Upper lobe of left lung (tissue), 6 donors: ENCODE data around the gene KRTAP5-7. TPM values are rescaled to one million over a fixed set of nuclear protein-coding genes. Genes with fewer than 3 reads are reported as not detected.
A peak's percentile ranks its signal among the peaks of the same experiment; 100 is the strongest.
"Not testable (repeated sequence)": the region's sequence is repeated elsewhere in the genome, so short reads cannot be mapped to it uniquely, and the experiment has no call there.

ENCODE experiments used
- ATAC-seq, 2 donors: fragments of 200-7000 bp; cut with Tn5 transposase; one replicate each; pipeline ENCODE4 v1.9.1; 2022; ENCODE audit warnings: mild to moderate bottlenecking in 2 of 2, moderate library complexity in 2 of 2; ENCODE audit not compliant: low FRiP score in 2 of 2
- DNase-seq, 2 donors: peaks; one replicate each; pipeline ENCODE4 v3.0.0-alpha.2; 2019 to 2020
- H3K27ac ChIP-seq, 4 donors: fragments of 200-600 bp; sonication (generic); one replicate each; pipeline ENCODE4 v1.5.1; 2016 to 2019
- H3K27me3 ChIP-seq, 4 donors: fragments of 200-600 bp; sonication (generic); one replicate each; pipeline ENCODE4 v1.5.1; 2017 to 2019
- H3K36me3 ChIP-seq, 4 donors: fragments of 200-600 bp; sonication (generic); one replicate each; pipeline ENCODE4 v1.5.1; 2016 to 2019
- H3K4me1 ChIP-seq, 4 donors: fragments of 200-600 bp; sonication (generic); one replicate each; pipeline ENCODE4 v1.5.1; 2018 to 2019
- H3K4me3 ChIP-seq, 4 donors: fragments of 200-600 bp; sonication (generic); one replicate each; pipeline ENCODE4 v1.5.1; 2017 to 2019; ENCODE audit warnings: mild to moderate bottlenecking in 2 of 4, moderate library complexity in 1 of 4
- H3K9me3 ChIP-seq, 4 donors: fragments of 200-600 bp; sonication (generic); one replicate each; pipeline ENCODE4 v1.5.1; 2018 to 2019
- CTCF ChIP-seq, 6 experiments: fragments of 450-650 bp in 4 of 6; fragments of 200-600 bp in 2 of 6; sonication (generic) in 2 of 6; IDR thresholded peaks; one replicate each; pipeline ENCODE4 v1.5.1; 2016 to 2019; ENCODE audit warnings: antibody characterized with exemption in 6 of 6
- EP300 ChIP-seq, 4 donors: sonication (generic); formaldehyde crosslinking; IDR thresholded peaks; one replicate each; pipeline ENCODE4 v1.5.1; 2017; ENCODE audit warnings: antibody characterized with exemption in 4 of 4, control low read depth in 2 of 4
- POLR2A ChIP-seq, 4 donors: fragments of 450-650 bp; IDR thresholded peaks; one replicate each; pipeline ENCODE4 v1.5.1; 2016 to 2017; ENCODE audit warnings: antibody characterized with exemption in 4 of 4, mild to moderate bottlenecking in 2 of 4
- POLR2AphosphoS5 ChIP-seq, 2 donors: sonication (generic); formaldehyde crosslinking; IDR thresholded peaks; one replicate each; pipeline ENCODE4 v1.5.1; 2017; ENCODE audit warnings: antibody characterized with exemption in 2 of 2
- WGBS, 2 donors: methylation state at CpG; one replicate each; pipeline ENCODE4 v1.1.5; 2017 to 2018; 5-methylcytosine and 5-hydroxymethylcytosine counted together
- total RNA-seq, 6 donors: library from RNA; depleted of rRNA in 4 of 6; stranded (reverse); fragments of >200 nt in 4 of 6; gene quantifications; one replicate each; pipeline versions ENCODE4 v1.1.0 to v1.2.1, GENCODE V29; 2016 to 2021
- donor health status: DM: no; HTN: no; CAD: no; lungs with moderate emphysema.
- donor health status: DM: no; HTN: yes; CAD: no; lungs with severe emphysema.

KRTAP5-7 gene
- total RNA-seq, 6 donors from 2014 or later: 0.20 to 0.98 TPM; not detected in 4

GRCh38 chr11:71537537-71537936 is 10.5 kb downstream of the KRTAP5-7 start:
- no peak for ATAC-seq
- no peak for TF ChIP-seq POLR2A (IDR thresholded peaks at IDR 0.05)
- no peak for TF ChIP-seq EP300 (IDR thresholded peaks at IDR 0.05)
- TF ChIP-seq CTCF (IDR thresholded peaks at IDR 0.05): no peak
- TF ChIP-seq POLR2AphosphoS5 (IDR thresholded peaks at IDR 0.05): no peak
- Histone ChIP-seq H3K4me1 (no peaks in the 10 kb centered on the region), H3K9me3 (no peaks in the 10 kb centered on the region), H3K36me3 (no peaks in the 10 kb centered on the region), H3K4me3 (no peak overlapping the region), H3K27ac (no peak overlapping the region), H3K27me3 (no peaks in the 10 kb centered on the region)
- 88 to 93% methylated on average over 9 of the region's 9 CpGs for whole genome bisulfite sequencing, 2 donors
- no peak for DNase-seq

- DNase-seq: peak in 1 of 2 donors; percentile 50
- H3K4me3 ChIP-seq, H3K27ac ChIP-seq, ATAC-seq, H3K36me3 ChIP-seq, H3K4me1 ChIP-seq, H3K9me3 ChIP-seq, H3K27me3 ChIP-seq: not testable (repeated sequence)
- 60% methylated on average over 1 of the region's 4 CpGs; no CpG with 5 or more reads in 1 of the 2 donors for WGBS, 2 donors
Measured at GRCh38 chr11:71537977-71538665, 11.1 kb downstream of the KRTAP5-7 start, which contains the start of gene KRTAP5-8. KRTAP5-8 (plus strand) TSS chr11:71538025; CDS start chr11:71538056, 31 bp downstream.

- no peaks in the 10 kb centered on the region for H3K36me3 ChIP-seq
- DNase-seq: no peak
- no peaks in the 10 kb centered on the region for H3K27me3 ChIP-seq
- ATAC-seq: peak in 1 of 2 donors; percentile 11
- H3K4me1 ChIP-seq: no peaks in the 10 kb centered on the region
- H3K27ac ChIP-seq: no peak overlapping the region
- 88 to 95% methylated on average over 4 of the region's 4 CpGs for WGBS, 2 donors
- no peak overlapping the region for H3K4me3 ChIP-seq
- TF ChIP-seq CTCF (IDR thresholded peaks at IDR 0.05) (no peak), POLR2AphosphoS5 (IDR thresholded peaks at IDR 0.05) (no peak), POLR2A (IDR thresholded peaks at IDR 0.05) (no peak), EP300 (IDR thresholded peaks at IDR 0.05) (no peak)
- H3K9me3 ChIP-seq: no peaks in the 10 kb centered on the region
Measured at GRCh38 chr11:71538666-71538990, 11.6 kb downstream of the KRTAP5-7 start.

- H3K27ac ChIP-seq: no peak overlapping the region
- H3K36me3 ChIP-seq: no peaks in the 10 kb centered on the region
- H3K27me3 ChIP-seq: no peaks in the 10 kb centered on the region
- 82 to 86% methylated on average over 11 of the region's 11 CpGs for WGBS, 2 donors
- no peaks in the 10 kb centered on the region for H3K9me3 ChIP-seq
- H3K4me3 ChIP-seq: no peak overlapping the region
- H3K4me1 ChIP-seq: no peaks in the 10 kb centered on the region
- no peak for DNase-seq
- no peak for ATAC-seq
- TF ChIP-seq POLR2AphosphoS5 (IDR thresholded peaks at IDR 0.05) (no peak), EP300 (IDR thresholded peaks at IDR 0.05) (no peak), POLR2A (IDR thresholded peaks at IDR 0.05) (no peak), CTCF (IDR thresholded peaks at IDR 0.05) (no peak)
Measured at GRCh38 chr11:71539017-71539416, 11.9 kb downstream of the KRTAP5-7 start.

GRCh38 chr11:71539971-71540370 is 12.9 kb downstream of the KRTAP5-7 start:
- not testable (repeated sequence) for DNase-seq
- 92 to 96% methylated on average over 11 of the region's 11 CpGs for WGBS, 2 donors

GRCh38 chr11:71540521-71541304 is 13.6 kb downstream of the KRTAP5-7 start:
- not testable (repeated sequence) for ATAC-seq, H3K9me3 ChIP-seq, H3K4me3 ChIP-seq, H3K27ac ChIP-seq, H3K27me3 ChIP-seq, H3K36me3 ChIP-seq, DNase-seq, H3K4me1 ChIP-seq
- 92 to 94% methylated on average over 9 of the region's 9 CpGs for WGBS, 2 donors

More at GRCh38 chr11:71539971-71540370, 12.9 kb downstream of the KRTAP5-7 start:
- H3K9me3 ChIP-seq, H3K27ac ChIP-seq, H3K4me3 ChIP-seq, H3K27me3 ChIP-seq, H3K36me3 ChIP-seq, ATAC-seq, H3K4me1 ChIP-seq: not testable (repeated sequence)
